ENCODE data around the gene TCOF1.

Gene TCOF1
- 95.6 to 141 reads per million in 2 donors for total RNA-seq

DNA sequence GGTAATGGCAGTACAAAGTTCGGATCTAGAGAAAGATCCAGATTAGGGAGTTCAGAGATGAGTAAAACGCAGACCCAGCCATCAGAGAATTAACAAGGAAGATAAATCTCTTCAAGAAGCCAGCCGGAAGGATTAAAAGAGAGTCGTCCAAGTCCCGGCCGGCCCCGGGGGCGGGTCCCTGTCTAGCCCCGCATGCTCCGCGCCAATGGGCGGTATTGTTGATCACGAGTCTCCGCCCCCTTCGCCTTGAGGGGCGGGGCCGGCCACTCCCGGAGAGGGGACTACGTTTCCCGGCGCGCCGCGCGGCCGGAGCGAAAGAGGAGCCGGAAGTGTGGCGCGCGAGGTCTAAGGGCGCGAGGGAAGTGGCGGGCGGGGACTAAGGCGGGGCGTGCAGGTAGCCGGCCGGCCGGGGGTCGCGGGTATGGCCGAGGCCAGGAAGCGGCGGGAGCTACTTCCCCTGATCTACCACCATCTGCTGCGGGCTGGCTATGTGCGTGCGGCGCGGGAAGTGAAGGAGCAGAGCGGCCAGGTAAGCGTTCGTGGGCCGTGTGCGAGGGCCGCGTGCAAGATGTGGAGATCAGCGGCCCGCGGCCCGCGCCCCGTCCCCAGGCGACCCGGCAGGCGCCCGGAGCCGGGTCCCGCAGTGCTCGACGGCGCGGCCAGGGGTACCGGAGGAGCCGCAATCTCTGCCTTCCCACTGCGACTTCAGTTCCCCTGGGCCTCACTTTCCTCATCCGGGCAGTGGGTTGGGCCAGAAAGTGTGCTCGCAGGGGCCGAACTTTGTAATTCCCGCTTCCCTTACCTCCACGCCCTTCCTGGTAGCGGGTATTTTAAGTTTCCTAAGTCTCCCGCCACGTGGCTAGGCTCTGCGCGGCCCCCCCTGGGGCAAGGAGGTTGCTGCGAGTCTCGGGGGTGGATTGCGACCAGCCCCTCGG is at the start of gene TCOF1:
Gene TCOF1 (plus strand): TSS at position 372 of the 935 bp plus-strand sequence. CDS start 50 bp downstream, at position 422.
- DNase-seq: peak; percentile 96

DNA sequence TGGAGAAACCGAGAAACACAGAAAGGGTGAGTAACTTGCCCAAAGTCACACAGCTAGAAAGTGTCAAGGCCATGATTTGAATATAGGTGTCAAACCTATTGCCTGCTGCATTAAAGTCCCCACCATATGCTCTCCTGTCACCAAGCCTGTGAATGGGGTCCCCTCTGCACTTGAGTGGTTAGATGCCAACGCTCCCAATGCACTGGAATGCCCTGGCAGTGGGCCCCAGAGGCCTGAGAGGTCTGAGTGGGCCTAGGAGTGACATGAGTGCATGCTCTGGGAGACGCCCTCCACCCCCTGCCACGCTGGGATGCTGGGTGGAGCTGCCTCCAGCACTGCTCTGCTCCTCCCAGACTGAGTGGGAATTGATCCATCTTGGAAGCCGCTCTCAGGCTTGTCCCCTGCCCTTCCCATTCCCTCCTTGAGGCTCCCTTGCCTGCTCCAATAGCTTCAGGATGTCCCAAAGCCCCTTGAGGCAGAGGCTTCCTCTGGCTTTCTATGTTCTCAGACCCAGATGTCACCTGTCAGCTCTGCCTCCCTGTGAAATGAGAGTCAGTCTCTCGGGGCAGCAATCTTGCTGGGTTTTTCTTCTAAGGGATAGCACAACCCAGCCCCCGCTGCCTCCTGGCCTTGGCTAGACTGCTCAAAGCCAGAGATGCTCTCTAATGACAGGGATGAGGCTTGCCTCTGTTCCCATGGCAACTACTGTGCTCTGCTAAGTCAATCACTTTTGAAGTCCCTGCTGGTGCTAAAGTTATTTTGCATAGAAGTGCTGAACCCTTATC is 48.2 kb upstream of the TCOF1 start:
- DNase-seq: no peak

- DNase-seq: no peak
Observed at GRCh38 chr5:150309886-150310239, 47.6 kb upstream of the TCOF1 start.

- DNase-seq: no peak
Observed at GRCh38 chr5:150310246-150310645, 47.3 kb upstream of the TCOF1 start.

DNA sequence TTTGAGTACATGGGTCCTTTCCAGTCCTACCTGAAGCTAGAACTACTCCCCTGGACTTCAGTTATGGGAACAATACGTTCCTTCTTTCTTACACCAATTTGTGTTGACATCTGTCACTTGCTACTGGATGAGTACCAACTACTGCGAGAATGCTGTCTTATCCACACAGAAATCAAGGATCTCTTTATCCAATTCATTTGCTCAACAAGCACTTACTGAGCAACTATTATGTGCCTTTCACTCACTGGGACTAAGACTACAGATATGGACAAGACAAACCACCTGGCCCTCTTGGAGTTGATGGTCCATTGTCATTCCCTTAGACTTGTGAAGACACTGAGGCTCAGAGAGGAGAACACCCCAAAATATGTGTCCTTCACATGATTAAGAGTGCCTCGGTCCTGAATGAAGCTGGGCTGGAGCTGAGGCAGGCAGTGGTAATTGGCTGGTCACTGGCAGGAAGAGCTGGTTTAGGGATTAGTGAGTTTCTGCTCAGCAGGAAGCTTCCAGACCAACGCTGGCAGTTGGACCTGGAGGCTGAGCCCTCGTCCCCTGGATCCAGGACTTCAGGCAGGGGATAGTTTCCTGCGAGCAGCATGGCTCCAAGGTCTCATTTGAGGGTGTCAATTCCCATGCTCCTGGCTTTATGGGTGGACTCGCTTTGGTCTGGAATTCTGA is 46.3 kb upstream of the TCOF1 start:
- no peak for DNase-seq

DNA sequence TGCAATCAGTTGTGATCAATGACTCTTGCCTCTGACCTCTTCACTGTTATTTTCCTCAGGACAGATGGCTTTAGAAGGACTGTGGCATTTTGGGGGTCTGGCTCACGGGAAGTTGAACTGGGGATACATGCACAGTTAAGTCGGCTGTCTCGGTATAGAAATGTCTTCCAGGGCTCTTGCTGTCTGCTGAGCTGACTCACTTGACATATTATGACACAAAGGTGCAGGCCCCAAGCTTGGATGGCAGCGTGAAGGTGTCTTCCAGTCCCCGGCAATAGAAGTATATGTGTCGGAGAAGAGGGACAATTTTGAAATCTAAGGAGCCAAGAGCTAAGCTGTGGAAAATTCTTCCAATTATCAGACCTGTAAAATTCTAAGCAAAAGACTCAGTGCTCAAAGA is 45.0 kb upstream of the TCOF1 start:
- no peak for DNase-seq

GRCh38 chr5:150313501-150313900 is 44.0 kb upstream of the TCOF1 start:
- no peak for DNase-seq

DNA sequence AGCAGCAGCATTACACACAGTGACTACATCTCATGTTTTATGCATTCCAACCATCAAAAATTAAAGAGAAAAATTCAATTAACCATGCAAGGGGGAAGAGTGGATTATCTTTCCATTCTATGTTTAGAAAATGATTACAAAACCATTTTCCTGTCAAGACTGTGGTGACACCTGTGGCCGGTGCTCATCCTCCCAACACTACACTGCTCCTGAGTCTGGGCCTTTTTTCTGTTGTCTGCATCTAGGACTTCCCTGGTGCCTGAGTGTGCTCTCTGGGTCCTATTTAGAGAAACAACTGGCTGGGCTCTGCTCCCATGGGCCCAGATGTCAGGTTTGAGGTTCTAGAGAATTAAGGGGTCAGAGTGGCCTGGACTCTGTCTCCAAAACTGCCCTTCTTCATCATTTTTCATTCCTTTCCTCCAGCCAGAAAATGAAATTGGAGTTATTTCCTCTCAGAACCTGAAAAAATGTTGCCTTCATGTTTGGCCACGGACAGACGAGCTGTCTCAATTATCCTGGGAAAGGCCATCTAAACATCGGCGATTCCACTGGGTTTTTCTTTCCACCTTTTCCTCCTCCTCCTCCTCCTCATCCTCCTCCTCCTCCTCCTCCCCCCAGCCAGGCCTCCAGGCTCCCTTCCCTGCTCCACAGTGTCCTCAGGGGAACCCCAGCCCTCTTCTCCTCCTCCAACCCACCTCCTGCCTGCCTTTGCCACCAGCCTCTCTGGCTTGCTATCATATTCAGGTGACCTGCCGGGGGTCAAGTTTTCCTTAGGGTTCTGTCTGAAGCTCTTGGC is 43.4 kb upstream of the TCOF1 start:
- DNase-seq: no peak

DNA sequence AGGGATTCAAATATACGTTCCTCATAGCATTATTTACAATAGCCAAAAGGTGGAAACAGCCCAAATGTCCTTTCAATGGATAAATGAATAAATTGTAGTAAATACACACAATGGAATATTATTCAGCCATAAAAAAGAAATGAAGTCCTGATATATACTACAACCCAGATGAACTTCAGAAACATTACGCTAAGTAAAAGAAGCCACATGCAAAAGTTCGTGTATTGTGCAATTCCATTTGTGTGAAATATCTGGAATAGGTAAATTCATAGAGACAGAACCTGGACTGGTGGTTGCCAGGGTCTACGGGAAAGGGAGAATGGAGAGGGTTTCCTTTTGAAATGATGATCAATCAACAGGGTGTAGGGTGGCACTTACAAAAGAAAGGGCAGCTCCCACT is 42.3 kb upstream of the TCOF1 start:
- DNase-seq: no peak

- DNase-seq: no peak
Observed at GRCh38 chr5:150316320-150316719, 41.2 kb upstream of the TCOF1 start.

DNA sequence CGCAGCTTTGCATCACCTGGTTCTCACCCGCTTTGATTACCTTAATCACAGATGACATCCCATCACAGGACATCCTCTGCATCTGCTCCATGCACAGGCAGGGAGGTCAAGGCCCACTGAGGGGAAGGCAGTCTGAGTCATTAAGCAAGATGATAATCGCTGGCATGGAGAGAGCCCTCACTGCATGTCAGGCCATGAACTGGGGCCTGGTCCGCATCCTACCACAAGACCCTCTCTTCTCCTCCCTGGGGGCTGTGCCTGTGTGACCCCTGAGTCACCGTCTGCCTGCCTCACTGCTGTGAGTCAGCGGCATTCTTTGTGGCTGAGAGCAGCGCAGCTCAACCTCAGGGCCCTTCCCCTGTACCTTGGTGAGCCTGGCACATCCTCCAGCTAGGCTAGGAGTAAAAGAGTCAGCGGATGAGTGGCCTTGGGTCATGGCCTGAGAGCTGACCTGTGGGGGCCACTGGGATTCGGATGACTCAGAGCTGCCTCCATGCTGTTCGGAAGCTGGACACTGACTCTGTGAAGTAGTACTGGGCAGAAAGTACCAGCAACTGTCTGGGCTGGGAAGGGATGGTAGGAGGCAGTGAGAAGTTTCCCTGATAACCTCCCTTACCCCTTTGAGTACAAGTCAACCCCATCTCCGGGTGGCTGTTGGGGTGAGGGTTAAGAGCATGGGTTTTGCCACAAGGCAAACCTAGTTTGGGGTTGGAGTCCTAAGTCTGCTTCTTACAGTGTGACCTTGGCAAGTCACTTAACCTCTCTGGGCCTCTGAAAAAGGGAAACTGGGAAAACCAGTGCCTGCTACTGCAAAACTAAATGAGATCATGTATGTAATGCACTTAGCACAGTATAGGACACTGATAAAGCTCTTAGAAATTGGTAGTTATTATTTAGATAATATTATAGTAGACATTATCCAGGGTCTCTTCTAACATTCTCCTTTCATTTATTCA is 40.2 kb upstream of the TCOF1 start:
- no peak for DNase-seq

GRCh38 chr5:150318613-150319483 is 38.6 kb upstream of the TCOF1 start:
- no peak for DNase-seq

GRCh38 chr5:150319484-150319790 is 38.1 kb upstream of the TCOF1 start:
- no peak for DNase-seq

- DNase-seq: no peak
Observed at GRCh38 chr5:150320044-150320613, 37.4 kb upstream of the TCOF1 start.

DNA sequence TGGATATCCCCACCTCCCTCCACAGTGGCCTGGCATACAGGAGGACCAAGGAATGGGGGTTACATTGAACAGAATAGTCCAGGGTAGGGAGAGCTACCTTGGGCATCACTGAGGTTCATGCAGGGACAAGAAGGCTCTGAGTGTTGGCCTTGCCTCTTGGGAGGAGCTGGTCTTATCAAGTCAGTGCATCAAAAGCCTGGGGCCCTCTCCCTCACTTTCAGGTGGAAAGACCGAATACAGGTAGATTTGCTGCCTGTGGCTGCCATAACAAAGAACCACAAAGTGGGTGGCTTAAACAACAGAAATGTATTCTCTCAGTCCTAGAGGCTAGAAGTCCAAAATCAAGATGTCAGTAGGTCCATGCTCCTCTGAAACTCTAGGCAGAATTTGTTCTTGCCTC is 36.3 kb upstream of the TCOF1 start:
- no peak for DNase-seq

GRCh38 chr5:150321784-150322183 is 35.7 kb upstream of the TCOF1 start:
- DNase-seq: no peak

GRCh38 chr5:150322202-150322601 is 35.3 kb upstream of the TCOF1 start:
- DNase-seq: no peak

GRCh38 chr5:150323092-150323491 is 34.4 kb upstream of the TCOF1 start:
- DNase-seq: no peak

DNA sequence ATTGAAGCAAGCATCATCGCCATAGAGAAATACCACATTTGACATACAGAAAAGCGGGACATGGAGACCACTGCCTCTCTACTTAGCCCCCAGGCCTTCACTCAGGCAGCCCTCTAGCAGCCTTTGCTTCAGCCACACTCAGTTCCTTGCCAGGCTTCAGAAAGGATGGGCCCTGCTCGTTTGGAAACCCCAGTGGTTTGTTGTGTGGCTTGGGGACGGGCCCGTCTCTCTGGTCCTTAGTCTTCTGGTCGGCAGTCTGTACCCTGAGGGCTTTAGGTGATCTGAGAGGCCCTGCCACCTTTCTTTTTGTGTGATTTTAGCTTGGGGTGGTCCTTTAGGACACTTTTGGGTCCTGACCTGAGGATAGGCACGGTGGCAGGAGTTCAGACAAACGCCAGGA is 33.7 kb upstream of the TCOF1 start:
- DNase-seq: no peak

DNA sequence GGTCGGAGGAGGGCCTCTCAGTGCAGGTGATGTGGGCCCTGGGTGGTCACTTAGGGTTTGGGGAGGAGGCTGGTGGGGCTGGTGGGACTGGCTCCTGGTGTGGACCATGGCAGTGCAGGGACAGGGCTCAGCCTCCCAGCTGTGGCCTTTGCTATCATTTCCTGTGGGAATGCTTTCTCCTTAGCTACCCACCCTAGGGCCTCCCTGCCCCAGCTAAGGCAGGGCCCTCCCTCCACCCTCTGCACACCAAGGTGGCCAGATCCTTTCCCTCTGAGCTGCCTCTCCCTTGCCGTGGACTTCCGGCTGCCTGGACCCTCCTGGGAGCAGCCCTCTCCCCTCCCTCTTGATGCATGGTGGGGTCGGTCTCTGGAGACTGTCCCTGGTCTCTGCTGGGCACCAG is 32.1 kb upstream of the TCOF1 start:
- no peak for DNase-seq

Measured in T-helper 9 cell (primary cell).